OCI-LY7 (cell line): ENCODE results near the gene PSME4. TPM values are rescaled to one million over a fixed set of nuclear protein-coding genes. Genes with fewer than 3 reads are reported as not detected.

Experiments
- Bru-seq: library from RNA; stranded (reverse); fragments of 400-500 nt; gene quantifications from one replicate; lab custom pipeline; 2021; lab: Mats Ljungman, UMichigan
- BruChase-seq, 2 experiments: library from RNA; stranded (reverse); fragments of 400-500 nt; gene quantifications; one replicate each; lab custom pipeline; 2021; lab: Mats Ljungman, UMichigan
- BruUV-seq: library from RNA; stranded (reverse); fragments of 400-500 nt; replicated peaks from 2 replicates; lab custom pipeline; 2021; lab: Mats Ljungman, UMichigan
- CTCF ChIA-PET: fragments of 300-600 bp; sonication (Branson Sonifier 250); formaldehyde crosslinking; loops from one replicate; lab custom pipeline; 2022; ENCODE audit warnings: antibody characterized with exemption; ENCODE audit not compliant: unreplicated experiment; lab: Charles Lee
- POLR2A ChIA-PET: fragments of 300-600 bp; sonication (Branson Sonifier 250); formaldehyde crosslinking; loops from one replicate; lab custom pipeline; 2022; ENCODE audit warnings: antibody characterized with exemption; lab: Charles Lee
- DNase-seq: peaks from one replicate; pipeline ENCODE4 v3.0.0-alpha.2; 2015; ENCODE audit warnings: low spot score
- H2AFZ ChIP-seq: fragments of 200-600 bp; sonication (generic), shearing (Covaris generic); 2 replicates; pipeline ENCODE4 v1.6.1; 2014; ENCODE audit warnings: mild to moderate bottlenecking, antibody characterized with exemption, low read length, moderate library complexity
- H3K27ac ChIP-seq: fragments of 200-600 bp; sonication (generic); 2 replicates; pipeline ENCODE4 v1.5.1; 2014; ENCODE audit warnings: mixed run types, low read depth, mild to moderate bottlenecking, moderate library complexity, low read length, inconsistent platforms; ENCODE audit not compliant: poor library complexity, severe bottlenecking
- H3K36me3 ChIP-seq: fragments of 200-600 bp; sonication (generic); 2 replicates; pipeline ENCODE4 v1.6.1; 2014; ENCODE audit warnings: mild to moderate bottlenecking, antibody characterized with exemption, low read length, moderate library complexity, mixed read lengths; ENCODE audit not compliant: insufficient read depth
- H3K4me1 ChIP-seq: fragments of 200-600 bp; sonication (generic); 2 replicates; pipeline ENCODE4 v1.5.1; 2014; ENCODE audit warnings: mild to moderate bottlenecking, low read length; ENCODE audit not compliant: insufficient read depth, poor library complexity, severe bottlenecking
- H3K4me2 ChIP-seq: fragments of 200-600 bp; sonication (generic); 2 replicates; pipeline ENCODE4 v1.6.1; 2014; ENCODE audit warnings: mild to moderate bottlenecking, low read length
- H3K4me3 ChIP-seq: fragments of 200-600 bp; sonication (generic); 2 replicates; pipeline ENCODE4 v1.5.1; 2014; ENCODE audit warnings: mild to moderate bottlenecking, low read depth, low read length; ENCODE audit not compliant: poor library complexity, severe bottlenecking
- H3K79me2 ChIP-seq: fragments of 200-600 bp; sonication (generic); 2 replicates; pipeline ENCODE4 v1.6.1; 2016; ENCODE audit warnings: low read depth, mild to moderate bottlenecking, low read length, moderate library complexity, mixed read lengths; ENCODE audit not compliant: insufficient read depth
- H3K9me2 ChIP-seq: fragments of 200-600 bp; sonication (generic); 2 replicates; pipeline ENCODE4 v1.6.1; 2016; ENCODE audit warnings: mild to moderate bottlenecking, low read length, mixed read lengths; ENCODE audit not compliant: insufficient read depth
- H3K9me3 ChIP-seq: fragments of 200-600 bp; sonication (generic); 2 replicates; pipeline ENCODE4 v1.6.1; 2014; ENCODE audit warnings: mild to moderate bottlenecking, mixed run types, low read length, mixed read lengths
- H4K20me1 ChIP-seq: fragments of 200-600 bp; sonication (generic); 2 replicates; pipeline ENCODE4 v1.6.1; 2014; ENCODE audit warnings: mild to moderate bottlenecking, antibody characterized with exemption, low read length, moderate library complexity, mixed read lengths; ENCODE audit not compliant: insufficient read depth
- EZH2phosphoT487 ChIP-seq: fragments of 200-600 bp; sonication (generic); IDR thresholded peaks from 2 replicates; pipeline ENCODE4 v1.6.1; 2018; ENCODE audit warnings: low read depth, borderline replicate concordance, mild to moderate bottlenecking, mixed run types, antibody characterized with exemption, low read length, moderate library complexity, mixed read lengths
- intact Hi-C: fragments of 100-400 bp; cut with micrococcal nuclease; formaldehyde crosslinking; loops from one replicate; pipeline ENCODE4 v1.10.0; 2022; ENCODE audit not compliant: unreplicated experiment
- long read RNA-seq: library from polyadenylated mRNA; stranded (forward); transcript quantifications from one replicate; pipeline ENCODE4 v2.0.0, GENCODE V29; 2022
- total RNA-seq, 2 experiments: library from RNA; depleted of rRNA in 1 of 2; stranded (reverse); fragments of >200 nt in 1 of 2; shearing (Covaris generic) in 1 of 2; gene quantifications; 2 replicates each; pipeline ENCODE4 v1.2.3, GENCODE V29; 2014 to 2022
- TF ChIP-seq, protein P1 (sequence below): fragments of 200-600 bp; sonication (generic); conservative IDR thresholded peaks from 2 replicates; pipeline ENCODE4 v1.5.1; 2014; ENCODE audit warnings: mild to moderate bottlenecking, antibody characterized with exemption, low read length, moderate library complexity, mixed read lengths

The PSME4 gene, protein sequence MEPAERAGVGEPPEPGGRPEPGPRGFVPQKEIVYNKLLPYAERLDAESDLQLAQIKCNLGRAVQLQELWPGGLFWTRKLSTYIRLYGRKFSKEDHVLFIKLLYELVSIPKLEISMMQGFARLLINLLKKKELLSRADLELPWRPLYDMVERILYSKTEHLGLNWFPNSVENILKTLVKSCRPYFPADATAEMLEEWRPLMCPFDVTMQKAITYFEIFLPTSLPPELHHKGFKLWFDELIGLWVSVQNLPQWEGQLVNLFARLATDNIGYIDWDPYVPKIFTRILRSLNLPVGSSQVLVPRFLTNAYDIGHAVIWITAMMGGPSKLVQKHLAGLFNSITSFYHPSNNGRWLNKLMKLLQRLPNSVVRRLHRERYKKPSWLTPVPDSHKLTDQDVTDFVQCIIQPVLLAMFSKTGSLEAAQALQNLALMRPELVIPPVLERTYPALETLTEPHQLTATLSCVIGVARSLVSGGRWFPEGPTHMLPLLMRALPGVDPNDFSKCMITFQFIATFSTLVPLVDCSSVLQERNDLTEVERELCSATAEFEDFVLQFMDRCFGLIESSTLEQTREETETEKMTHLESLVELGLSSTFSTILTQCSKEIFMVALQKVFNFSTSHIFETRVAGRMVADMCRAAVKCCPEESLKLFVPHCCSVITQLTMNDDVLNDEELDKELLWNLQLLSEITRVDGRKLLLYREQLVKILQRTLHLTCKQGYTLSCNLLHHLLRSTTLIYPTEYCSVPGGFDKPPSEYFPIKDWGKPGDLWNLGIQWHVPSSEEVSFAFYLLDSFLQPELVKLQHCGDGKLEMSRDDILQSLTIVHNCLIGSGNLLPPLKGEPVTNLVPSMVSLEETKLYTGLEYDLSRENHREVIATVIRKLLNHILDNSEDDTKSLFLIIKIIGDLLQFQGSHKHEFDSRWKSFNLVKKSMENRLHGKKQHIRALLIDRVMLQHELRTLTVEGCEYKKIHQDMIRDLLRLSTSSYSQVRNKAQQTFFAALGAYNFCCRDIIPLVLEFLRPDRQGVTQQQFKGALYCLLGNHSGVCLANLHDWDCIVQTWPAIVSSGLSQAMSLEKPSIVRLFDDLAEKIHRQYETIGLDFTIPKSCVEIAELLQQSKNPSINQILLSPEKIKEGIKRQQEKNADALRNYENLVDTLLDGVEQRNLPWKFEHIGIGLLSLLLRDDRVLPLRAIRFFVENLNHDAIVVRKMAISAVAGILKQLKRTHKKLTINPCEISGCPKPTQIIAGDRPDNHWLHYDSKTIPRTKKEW (N-terminal part only)
- total RNA-seq (2014; rRNA removed; shearing (Covaris generic)): 38.0 and 38.8 TPM in 2 replicates
- total RNA-seq (2022): 73.7 and 82.9 TPM in 2 replicates
- Bru-seq, nascent RNA: percentile 94 among the genes with signal in this experiment
- percentile 89 among the genes with signal in this experiment for BruChase-seq, experiment 1, labeled RNA remaining after a 6-hour chase
- percentile 88 among the genes with signal in this experiment for BruChase-seq, experiment 2, labeled RNA remaining after a 2-hour chase
- long read RNA-seq, full-length matches to known transcripts: 3 of 34 reads
- long read RNA-seq, partial matches to known transcripts: 19 of 34 reads
- long read RNA-seq, other reads (novel, unspliced or antisense): 12 of 34 reads

DNA sequence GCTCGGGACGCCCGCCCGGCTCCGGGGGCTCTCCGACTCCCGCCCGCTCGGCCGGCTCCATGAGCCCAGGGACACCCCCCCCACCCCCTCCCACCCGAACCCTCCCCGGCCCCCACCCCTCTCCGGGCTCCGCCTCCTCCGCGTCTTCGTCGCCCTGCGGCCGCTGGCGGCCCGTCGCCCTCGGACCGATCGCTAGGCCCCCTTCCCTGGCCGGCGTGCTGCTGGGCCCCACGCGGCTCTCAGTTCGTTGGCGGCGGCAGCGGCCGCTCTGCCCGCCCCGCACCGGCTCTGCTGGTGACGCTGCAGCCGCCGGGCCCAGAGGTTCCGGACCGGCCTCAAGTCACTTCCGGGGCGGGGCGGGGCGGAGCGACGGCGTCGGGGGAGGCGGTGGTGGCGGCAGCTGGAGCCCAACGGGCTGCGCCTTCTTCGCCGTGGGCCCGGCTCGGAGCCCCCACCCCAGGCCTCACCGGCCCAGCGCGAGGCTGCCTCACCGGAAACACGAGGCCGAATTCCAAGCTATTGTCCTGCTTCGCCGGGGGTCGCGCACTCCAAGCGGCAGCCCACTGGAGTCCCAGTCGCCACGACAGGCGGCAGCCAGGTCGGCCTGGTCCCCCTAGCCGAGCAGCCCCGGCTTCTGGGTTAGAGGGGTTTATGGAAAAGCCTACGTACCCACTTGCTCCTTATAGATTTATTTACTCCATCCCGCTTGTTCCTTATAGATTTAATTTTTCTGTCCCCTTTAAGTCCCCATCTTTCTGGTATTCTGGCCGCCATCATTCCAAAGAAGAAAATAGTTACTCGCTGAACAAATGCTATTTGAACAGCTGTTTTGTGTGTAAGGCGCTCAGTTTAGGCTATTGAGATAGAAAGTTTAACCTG, at the start of gene PSME4:
Gene PSME4 (minus strand): TSS at position 270 of the 879 bp plus-strand sequence. CDS start 209 bp downstream, at position 61.
- CTCF ChIA-PET: no interaction called here
- TF ChIP-seq, protein P1, sequence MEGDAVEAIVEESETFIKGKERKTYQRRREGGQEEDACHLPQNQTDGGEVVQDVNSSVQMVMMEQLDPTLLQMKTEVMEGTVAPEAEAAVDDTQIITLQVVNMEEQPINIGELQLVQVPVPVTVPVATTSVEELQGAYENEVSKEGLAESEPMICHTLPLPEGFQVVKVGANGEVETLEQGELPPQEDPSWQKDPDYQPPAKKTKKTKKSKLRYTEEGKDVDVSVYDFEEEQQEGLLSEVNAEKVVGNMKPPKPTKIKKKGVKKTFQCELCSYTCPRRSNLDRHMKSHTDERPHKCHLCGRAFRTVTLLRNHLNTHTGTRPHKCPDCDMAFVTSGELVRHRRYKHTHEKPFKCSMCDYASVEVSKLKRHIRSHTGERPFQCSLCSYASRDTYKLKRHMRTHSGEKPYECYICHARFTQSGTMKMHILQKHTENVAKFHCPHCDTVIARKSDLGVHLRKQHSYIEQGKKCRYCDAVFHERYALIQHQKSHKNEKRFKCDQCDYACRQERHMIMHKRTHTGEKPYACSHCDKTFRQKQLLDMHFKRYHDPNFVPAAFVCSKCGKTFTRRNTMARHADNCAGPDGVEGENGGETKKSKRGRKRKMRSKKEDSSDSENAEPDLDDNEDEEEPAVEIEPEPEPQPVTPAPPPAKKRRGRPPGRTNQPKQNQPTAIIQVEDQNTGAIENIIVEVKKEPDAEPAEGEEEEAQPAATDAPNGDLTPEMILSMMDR: no peak
- no peak for TF ChIP-seq EZH2phosphoT487
- H3K79me2 ChIP-seq: peaks cover 56% of the 10 kb centered on the region
- no peaks in the 10 kb centered on the region for H3K9me3 ChIP-seq
- DNase-seq: peak; percentile 91
- TSS peak; percentile 88 for BruUV-seq
- peak within 1 kb of the TSS; percentile 85 for H3K4me2 ChIP-seq
- peak within 1 kb of the TSS; percentile 60 for H3K27ac ChIP-seq
- H3K9me2 ChIP-seq: no peaks in the 10 kb centered on the region
- peak within 1 kb of the TSS; percentile 66 for H2AFZ ChIP-seq
- H4K20me1 ChIP-seq: peaks cover 17% of the 10 kb centered on the region
- H3K36me3 ChIP-seq: peaks cover 12% of the 10 kb centered on the region; the same call in 1 of the 2 replicates
- POLR2A ChIA-PET: interaction anchor here (0.6 to 4.0 kb wide), 15 partner anchors 7 to 590 kb away, joined by 3 to 24 read pairs (median 7); partner anchors contain the start of gene CHAC2
- H3K4me3 ChIP-seq: peak within 1 kb of the TSS; percentile 96
- intact Hi-C loops: no loop called here
- H3K4me1 ChIP-seq: peaks cover 24% of the 10 kb centered on the region
